ENCODE measurements around the gene RFNG. TPM values are rescaled to one million over a fixed set of nuclear protein-coding genes. Genes with fewer than 3 reads are reported as not detected.

The RFNG gene
- total and polyA plus RNA-seq, 2 of the 13 experiments (the other 11 are each of a cell fraction or from before 2014, with no cell fraction given), result 61.4 to 64.0 TPM

- peak; percentile 32; the same call in 1 of the 2 replicates for TF ChIP-seq ZSCAN9 (CRISPR knock-in tag; IDR thresholded peaks at IDR 0.05; ENCODE audit: borderline replicate concordance)
- TF ChIP-seq ZGPAT (CRISPR knock-in tag; IDR thresholded peaks at IDR 0.05), result 0 out of 2 replicates have a peak, but pooled peaks have one; percentile 53
- TF ChIP-seq STAG1 (CRISPR knock-in tag; IDR thresholded peaks at IDR 0.05), result peak; percentile 74
- TF ChIP-seq ZNF326 (CRISPR knock-in tag; IDR thresholded peaks at IDR 0.05; ENCODE audit: borderline replicate concordance), result peak; percentile 84
- TF ChIP-seq SALL1 (CRISPR knock-in tag; IDR thresholded peaks at IDR 0.05), result no peak
- TF ChIP-seq ZNF101 (CRISPR knock-in tag; IDR thresholded peaks at IDR 0.05; ENCODE audit: borderline replicate concordance, low read depth), result no peak
- TF ChIP-seq HNRNPH1 (optimal IDR thresholded peaks at IDR 0.05; ENCODE audit: low read depth, low read length), result peak; percentile 74
- TF ChIP-seq MYNN (CRISPR knock-in tag; IDR thresholded peaks at IDR 0.05; ENCODE audit: low read depth), result no peak
- 0 out of 2 replicates have a peak, but pooled peaks have one; percentile 7 for TF ChIP-seq ZBTB38 (CRISPR knock-in tag; IDR thresholded peaks at IDR 0.05)
- TF ChIP-seq RBM39 (IDR thresholded peaks at IDR 0.05; ENCODE audit: low read depth, low read length, poor library complexity, severe bottlenecking), result peak; percentile 98
- 0 out of 2 replicates have a peak, but pooled peaks have one; percentile 31 for TF ChIP-seq DRAP1 (CRISPR knock-in tag; IDR thresholded peaks at IDR 0.05)
- TF ChIP-seq MAZ (IDR thresholded peaks at IDR 0.05; ENCODE audit: borderline replicate concordance, low read depth, low read length), result peak; percentile 12; the same call in 1 of the 2 replicates
- peak; percentile 48; the same call in 1 of the 2 replicates for TF ChIP-seq MAZ (CRISPR knock-in tag; IDR thresholded peaks at IDR 0.05; ENCODE audit: low read depth)
- peak; percentile 61; the same call in 1 of the 2 replicates for TF ChIP-seq GATAD1 (CRISPR knock-in tag; IDR thresholded peaks at IDR 0.05)
- TF ChIP-seq CEBPZ (IDR thresholded peaks at IDR 0.05; ENCODE audit: low read length), result no peak
- no peak for TF ChIP-seq U2AF2 (IDR thresholded peaks at IDR 0.05; ENCODE audit: low read depth, low read length)
- no peak for TF ChIP-seq REST (IDR thresholded peaks at IDR 0.05; ENCODE audit: borderline replicate concordance in 1 of 2, low read depth in 1 of 2, low read length in 2 of 2)
- no peak for TF ChIP-seq ZFAT (CRISPR knock-in tag; conservative IDR thresholded peaks at IDR 0.05)
- no peak for TF ChIP-seq SKI (IDR thresholded peaks at IDR 0.05; ENCODE audit: partially characterized antibody)
- TF ChIP-seq GABPB1 (CRISPR knock-in tag; IDR thresholded peaks at IDR 0.05), result peak; percentile 49; the same call in 1 of the 2 replicates
Measured at GRCh38 chr17:82019690-82020571, 31.7 kb downstream of the RFNG start (continued).
